ENCODE data around the gene PCDH9.

PCDH9 gene

DNA sequence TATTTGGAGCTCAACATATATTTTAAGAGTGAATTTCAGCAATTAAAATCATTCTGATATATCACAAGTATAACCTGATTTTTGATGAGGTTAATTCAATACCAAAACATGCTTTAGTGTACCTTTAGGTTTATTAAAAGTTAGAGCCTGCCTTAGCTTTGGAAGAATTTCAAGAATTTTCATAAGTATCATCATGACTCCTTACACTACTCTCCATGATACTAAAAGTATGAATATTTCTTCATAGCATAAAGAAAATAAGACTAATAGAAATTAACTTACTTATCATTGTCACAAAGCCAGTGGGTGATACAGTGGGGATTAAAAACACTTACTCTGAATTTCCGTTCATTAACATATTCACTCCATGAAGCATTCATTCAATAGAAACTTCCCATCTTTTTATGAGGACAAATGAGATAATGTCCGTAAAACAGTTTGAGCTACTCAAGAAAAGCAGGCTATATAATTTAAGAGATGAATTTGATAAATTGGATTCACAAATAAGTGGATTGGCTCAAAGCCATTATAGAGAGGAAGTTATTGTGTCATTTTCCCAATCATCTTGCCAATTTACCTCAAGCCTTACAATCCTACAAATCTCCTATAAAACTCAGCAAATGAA, 214.0 kb downstream of the PCDH9 start:
- no peaks in the 10 kb centered on the region for H3K27me3 ChIP-seq (ENCODE audit: insufficient read depth, poor library complexity, severe bottlenecking)
- no peak for TF ChIP-seq CTCF (IDR thresholded peaks at IDR 0.05; ENCODE audit: insufficient read depth, low read length)
- TF ChIP-seq GABPA (IDR thresholded peaks at IDR 0.05; ENCODE audit: low read depth), result no peak
- no peak for TF ChIP-seq POLR2AphosphoS5 (IDR thresholded peaks at IDR 0.05; ENCODE audit: low read depth)
- TF ChIP-seq, protein P1, sequence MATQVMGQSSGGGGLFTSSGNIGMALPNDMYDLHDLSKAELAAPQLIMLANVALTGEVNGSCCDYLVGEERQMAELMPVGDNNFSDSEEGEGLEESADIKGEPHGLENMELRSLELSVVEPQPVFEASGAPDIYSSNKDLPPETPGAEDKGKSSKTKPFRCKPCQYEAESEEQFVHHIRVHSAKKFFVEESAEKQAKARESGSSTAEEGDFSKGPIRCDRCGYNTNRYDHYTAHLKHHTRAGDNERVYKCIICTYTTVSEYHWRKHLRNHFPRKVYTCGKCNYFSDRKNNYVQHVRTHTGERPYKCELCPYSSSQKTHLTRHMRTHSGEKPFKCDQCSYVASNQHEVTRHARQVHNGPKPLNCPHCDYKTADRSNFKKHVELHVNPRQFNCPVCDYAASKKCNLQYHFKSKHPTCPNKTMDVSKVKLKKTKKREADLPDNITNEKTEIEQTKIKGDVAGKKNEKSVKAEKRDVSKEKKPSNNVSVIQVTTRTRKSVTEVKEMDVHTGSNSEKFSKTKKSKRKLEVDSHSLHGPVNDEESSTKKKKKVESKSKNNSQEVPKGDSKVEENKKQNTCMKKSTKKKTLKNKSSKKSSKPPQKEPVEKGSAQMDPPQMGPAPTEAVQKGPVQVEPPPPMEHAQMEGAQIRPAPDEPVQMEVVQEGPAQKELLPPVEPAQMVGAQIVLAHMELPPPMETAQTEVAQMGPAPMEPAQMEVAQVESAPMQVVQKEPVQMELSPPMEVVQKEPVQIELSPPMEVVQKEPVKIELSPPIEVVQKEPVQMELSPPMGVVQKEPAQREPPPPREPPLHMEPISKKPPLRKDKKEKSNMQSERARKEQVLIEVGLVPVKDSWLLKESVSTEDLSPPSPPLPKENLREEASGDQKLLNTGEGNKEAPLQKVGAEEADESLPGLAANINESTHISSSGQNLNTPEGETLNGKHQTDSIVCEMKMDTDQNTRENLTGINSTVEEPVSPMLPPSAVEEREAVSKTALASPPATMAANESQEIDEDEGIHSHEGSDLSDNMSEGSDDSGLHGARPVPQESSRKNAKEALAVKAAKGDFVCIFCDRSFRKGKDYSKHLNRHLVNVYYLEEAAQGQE (IDR thresholded peaks at IDR 0.05; ENCODE audit: insufficient replicate concordance, low read depth), result no peak
- TF ChIP-seq SPI1 (IDR thresholded peaks at IDR 0.05; ENCODE audit: borderline replicate concordance, low read depth), result no peak
- no peak for DNase-seq (ENCODE audit: low read depth in 1 of 2, low spot score in 1 of 2)
- H3K4me3 ChIP-seq (replicated peaks; ENCODE audit: insufficient read depth, low read length), result no peak overlapping the region
- no peak overlapping the region for H3K27ac ChIP-seq (replicated peaks)

DNA sequence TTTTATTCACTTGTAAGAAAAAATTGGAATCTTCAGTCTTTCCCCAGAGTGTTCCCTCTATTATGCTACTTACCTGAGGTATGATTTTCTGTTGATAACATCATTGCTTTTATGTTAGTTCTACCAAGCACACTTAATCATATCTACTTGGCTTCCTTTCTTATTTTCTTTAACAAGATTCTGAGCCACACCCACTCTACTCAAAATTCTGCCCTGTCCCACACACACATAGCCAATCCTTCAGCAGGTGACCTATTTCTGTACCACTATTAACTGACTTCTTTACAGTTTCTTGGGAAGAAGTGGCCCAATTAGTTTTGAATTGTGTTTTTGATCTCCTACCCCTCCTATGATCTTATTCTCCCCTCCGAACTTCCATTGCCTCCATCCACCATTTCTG, 215.7 kb downstream of the PCDH9 start:
- no peak overlapping the region for H3K4me3 ChIP-seq (replicated peaks; ENCODE audit: insufficient read depth, low read length)
- no peaks in the 10 kb centered on the region for H3K27me3 ChIP-seq (ENCODE audit: insufficient read depth, poor library complexity, severe bottlenecking)
- H3K27ac ChIP-seq (replicated peaks), result no peak overlapping the region
- TF ChIP-seq, protein P1 (IDR thresholded peaks at IDR 0.05; ENCODE audit: insufficient replicate concordance, low read depth), result no peak
- TF ChIP-seq POLR2AphosphoS5 (IDR thresholded peaks at IDR 0.05; ENCODE audit: low read depth), result no peak
- no peak for TF ChIP-seq SPI1 (IDR thresholded peaks at IDR 0.05; ENCODE audit: borderline replicate concordance, low read depth)
- no peak for TF ChIP-seq CTCF (IDR thresholded peaks at IDR 0.05; ENCODE audit: insufficient read depth, low read length)
- TF ChIP-seq GABPA (IDR thresholded peaks at IDR 0.05; ENCODE audit: low read depth), result no peak
- DNase-seq (ENCODE audit: low read depth in 1 of 2, low spot score in 1 of 2), result no peak

DNA sequence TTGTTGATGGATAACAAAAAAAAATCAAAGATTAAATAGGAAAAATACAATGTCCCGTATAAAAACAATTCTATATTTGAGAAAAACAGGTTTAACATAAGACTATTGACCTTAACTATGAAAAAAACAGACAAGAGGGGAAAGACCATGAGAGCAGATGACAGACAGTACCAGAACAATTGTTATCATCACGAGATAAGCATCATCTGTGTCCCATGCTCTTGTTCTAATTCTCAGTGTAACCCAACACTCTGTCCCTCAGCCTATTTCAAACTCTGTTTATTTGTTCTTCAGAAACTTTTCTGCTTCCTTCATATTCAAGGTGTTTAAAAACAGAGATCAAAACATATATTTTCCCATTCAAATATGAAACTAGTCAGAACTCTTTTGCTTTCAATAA, 216.4 kb downstream of the PCDH9 start:
- DNase-seq (ENCODE audit: low read depth in 1 of 2, low spot score in 1 of 2), result no peak
- TF ChIP-seq GABPA (IDR thresholded peaks at IDR 0.05; ENCODE audit: low read depth), result no peak
- no peaks in the 10 kb centered on the region for H3K27me3 ChIP-seq (ENCODE audit: insufficient read depth, poor library complexity, severe bottlenecking)
- H3K27ac ChIP-seq (replicated peaks), result no peak overlapping the region
- H3K4me3 ChIP-seq (replicated peaks; ENCODE audit: insufficient read depth, low read length), result no peak overlapping the region

DNA sequence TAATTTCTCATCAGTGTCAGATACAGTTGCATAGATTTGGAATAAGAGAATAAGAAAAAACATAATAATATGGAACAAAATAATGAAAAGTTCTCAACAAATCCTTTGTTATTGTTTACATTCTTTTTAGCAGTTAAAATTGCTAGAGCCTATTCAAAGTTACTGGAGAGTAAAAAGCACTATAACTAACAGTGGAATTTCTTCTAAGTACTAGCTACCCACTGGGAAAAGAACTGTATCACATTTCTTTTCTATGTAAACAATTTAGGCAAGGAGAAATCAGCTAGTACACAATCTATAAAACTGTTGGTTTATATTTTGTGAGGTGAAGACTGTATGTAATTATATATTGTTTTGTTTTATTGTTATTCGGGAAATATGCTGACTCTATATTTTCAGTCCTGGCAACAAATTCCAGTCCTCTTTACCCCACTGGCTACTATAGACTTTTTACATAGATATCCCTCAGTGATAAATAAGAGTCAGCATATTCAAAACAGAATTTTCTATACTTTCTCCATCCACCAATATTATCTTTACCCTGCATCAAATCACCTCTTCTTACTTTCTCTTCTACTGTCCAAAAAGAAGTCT, 222.0 kb downstream of the PCDH9 start:
- no peak for DNase-seq (ENCODE audit: low read depth in 1 of 2, low spot score in 1 of 2)
- H3K27me3 ChIP-seq (ENCODE audit: insufficient read depth, poor library complexity, severe bottlenecking), result no peaks in the 10 kb centered on the region
- no peak for TF ChIP-seq GABPA (IDR thresholded peaks at IDR 0.05; ENCODE audit: low read depth)
- TF ChIP-seq, protein P1 (IDR thresholded peaks at IDR 0.05; ENCODE audit: insufficient replicate concordance, low read depth), result no peak
- no peak for TF ChIP-seq SPI1 (IDR thresholded peaks at IDR 0.05; ENCODE audit: borderline replicate concordance, low read depth)
- no peak for TF ChIP-seq POLR2AphosphoS5 (IDR thresholded peaks at IDR 0.05; ENCODE audit: low read depth)
- TF ChIP-seq CTCF (IDR thresholded peaks at IDR 0.05; ENCODE audit: insufficient read depth, low read length), result no peak
- no peak overlapping the region for H3K27ac ChIP-seq (replicated peaks)
- no peak overlapping the region for H3K4me3 ChIP-seq (replicated peaks; ENCODE audit: insufficient read depth, low read length)
